ENCODE results near the gene PRR23E. TPM values are rescaled to one million over a fixed set of nuclear protein-coding genes. Genes with fewer than 3 reads are reported as not detected.

Gene PRR23E
- total and polyA plus RNA-seq, 10 of the 15 experiments (the other 5 are each of a cell fraction or from before 2014, with no cell fraction given), result not detected

DNA sequence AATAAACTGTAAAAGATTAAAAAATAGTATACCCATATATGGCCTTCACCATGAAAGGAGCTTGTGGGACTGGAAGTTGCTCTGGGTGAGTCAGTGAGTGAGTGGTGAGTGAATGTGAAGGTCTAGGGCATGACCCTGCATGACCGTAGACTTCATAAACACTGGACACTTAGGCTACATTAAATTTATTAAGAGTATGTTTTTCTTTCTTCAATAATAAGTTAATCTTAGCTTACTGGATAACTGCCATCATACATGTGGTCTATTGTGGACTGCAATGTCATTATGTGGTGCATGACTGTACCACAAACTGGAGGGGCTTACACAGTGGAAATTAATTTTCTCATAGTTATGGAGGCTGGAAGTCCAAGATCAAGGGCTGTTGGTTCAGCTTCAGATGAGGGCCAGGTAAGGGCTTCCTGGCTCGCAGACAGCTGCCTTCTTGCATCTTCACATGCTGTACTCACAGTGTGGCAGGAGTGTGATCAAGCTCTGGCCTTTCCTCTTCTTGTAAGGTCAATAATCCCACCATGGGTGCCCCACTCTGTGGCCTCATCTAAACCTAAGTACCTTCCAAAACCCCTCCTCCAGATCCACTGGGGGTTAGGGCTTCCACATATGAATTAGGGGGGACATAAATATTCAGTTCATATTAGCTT lies 40.8 kb upstream of the PRR23E start:
- DNase-seq (ENCODE audit: low read depth, low spot score) (no peak), ATAC-seq (no peak), FAIRE-seq (no peak)
- ChIA-PET RAD21 (ENCODE audit: unreplicated experiment) (interaction anchor here (1.3 kb wide), 1 partner anchor 64 kb away, joined by 3 read pairs; no protein-coding TSS in a partner anchor), CTCF (no interaction called here), SMC1A (ENCODE audit: uncharacterized antibody, unreplicated experiment) (no interaction called here), POLR2A (no interaction called here)
- Histone ChIP-seq H3K27ac (ENCODE audit: control insufficient read depth, insufficient read depth) (no peak overlapping the region), H2AFZ (ENCODE audit: control insufficient read depth, low read depth, low read length) (no peak overlapping the region), H3K4me1 (ENCODE audit: control insufficient read depth, insufficient read depth, low read length) (no peaks in the 10 kb centered on the region), H3K4me2 (ENCODE audit: control insufficient read depth, insufficient read depth) (no peak overlapping the region), H3K9ac (ENCODE audit: control insufficient read depth, insufficient read depth, low read length) (no peak overlapping the region), H3K79me2 (ENCODE audit: control insufficient read depth, insufficient read depth, low read length) (no peaks in the 10 kb centered on the region), H3K9me3 (replicated peaks; ENCODE audit: control insufficient read depth, insufficient read depth, low read length) (no peaks in the 10 kb centered on the region; the same call in 2 of the 3 replicates), H4K20me1 (ENCODE audit: control insufficient read depth, insufficient read depth) (no peaks in the 10 kb centered on the region), H3K27me3 (replicated peaks in 1 of 2; ENCODE audit: control insufficient read depth in 2 of 2, insufficient read depth in 2 of 2, low read length in 1 of 2) (no peaks in the 10 kb centered on the region), H3K4me3 (no peak overlapping the region), H3K36me3 (ENCODE audit: control insufficient read depth in 2 of 2, insufficient read depth in 2 of 2, low read length in 1 of 2) (no peaks in the 10 kb centered on the region)
- in situ Hi-C loops (cut with MboI) (no loop called here), intact Hi-C loops (cut with micrococcal nuclease; ENCODE audit: unreplicated experiment) (no loop called here)
- TF ChIP-seq SMC3 (IDR thresholded peaks at IDR 0.05; ENCODE audit: borderline replicate concordance, low read length) (no peak), LARP7 (IDR thresholded peaks at IDR 0.05) (no peak), ZBED1 (IDR thresholded peaks at IDR 0.05; ENCODE audit: borderline replicate concordance) (no peak), NFYA (IDR thresholded peaks at IDR 0.05; ENCODE audit: borderline replicate concordance, low read depth, low read length) (no peak), MTA2 (IDR thresholded peaks at IDR 0.05; ENCODE audit: low read depth) (no peak), RELA (IDR thresholded peaks at IDR 0.05; ENCODE audit: borderline replicate concordance, partially characterized antibody) (no peak), BMI1 (IDR thresholded peaks at IDR 0.05; ENCODE audit: borderline replicate concordance) (no peak), SIX5 (IDR thresholded peaks at IDR 0.05; ENCODE audit: low read depth, low read length, severe bottlenecking) (no peak), RUNX3 (IDR thresholded peaks at IDR 0.05; ENCODE audit: low read length) (no peak), ESRRA (IDR thresholded peaks at IDR 0.05; ENCODE audit: low read length) (no peak), SREBF2 (IDR thresholded peaks at IDR 0.05; ENCODE audit: low read length) (no peak), CHD1 (IDR thresholded peaks at IDR 0.05; ENCODE audit: low read depth, low read length) (no peak), CBX3 (IDR thresholded peaks at IDR 0.05; ENCODE audit: borderline replicate concordance, low read depth) (no peak), CREB1 (IDR thresholded peaks at IDR 0.05; ENCODE audit: low read depth) (no peak)
- TF ChIP-seq, protein P1, sequence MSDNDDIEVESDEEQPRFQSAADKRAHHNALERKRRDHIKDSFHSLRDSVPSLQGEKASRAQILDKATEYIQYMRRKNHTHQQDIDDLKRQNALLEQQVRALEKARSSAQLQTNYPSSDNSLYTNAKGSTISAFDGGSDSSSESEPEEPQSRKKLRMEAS (IDR thresholded peaks at IDR 0.05; ENCODE audit: low read depth, low read length), result no peak
- TF ChIP-seq, protein P2, sequence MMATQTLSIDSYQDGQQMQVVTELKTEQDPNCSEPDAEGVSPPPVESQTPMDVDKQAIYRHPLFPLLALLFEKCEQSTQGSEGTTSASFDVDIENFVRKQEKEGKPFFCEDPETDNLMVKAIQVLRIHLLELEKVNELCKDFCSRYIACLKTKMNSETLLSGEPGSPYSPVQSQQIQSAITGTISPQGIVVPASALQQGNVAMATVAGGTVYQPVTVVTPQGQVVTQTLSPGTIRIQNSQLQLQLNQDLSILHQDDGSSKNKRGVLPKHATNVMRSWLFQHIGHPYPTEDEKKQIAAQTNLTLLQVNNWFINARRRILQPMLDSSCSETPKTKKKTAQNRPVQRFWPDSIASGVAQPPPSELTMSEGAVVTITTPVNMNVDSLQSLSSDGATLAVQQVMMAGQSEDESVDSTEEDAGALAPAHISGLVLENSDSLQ (IDR thresholded peaks at IDR 0.05), result no peak
- 47% methylated on average over 2 of the region's 2 CpGs for WGBS (ENCODE audit: insufficient coverage, insufficient replicate concordance, low lambda C conversion rate, missing lambda C conversion rate)
- BruUV-seq (replicated peaks), result no TSS peak
